PC-9 (cell line): ENCODE measurements around the gene ORC4.

Source experiments
- EZH2 ChIP-seq: fragments of 200-600 bp; sonication (generic); IDR thresholded peaks from 2 replicates; pipeline ENCODE4 v1.8.0; 2017; ENCODE audit warnings: antibody characterized with exemption, low read depth
- TF ChIP-seq, protein P1 (sequence below): fragments of 200-600 bp; sonication (generic); conservative IDR thresholded peaks from 2 replicates; pipeline ENCODE4 v1.6.1; 2017; ENCODE audit warnings: mixed run types, antibody characterized with exemption, mild to moderate bottlenecking, moderate library complexity

GRCh38 chr2:148000095-148000494 is 20.4 kb downstream of the ORC4 start:
- TF ChIP-seq, protein P1, sequence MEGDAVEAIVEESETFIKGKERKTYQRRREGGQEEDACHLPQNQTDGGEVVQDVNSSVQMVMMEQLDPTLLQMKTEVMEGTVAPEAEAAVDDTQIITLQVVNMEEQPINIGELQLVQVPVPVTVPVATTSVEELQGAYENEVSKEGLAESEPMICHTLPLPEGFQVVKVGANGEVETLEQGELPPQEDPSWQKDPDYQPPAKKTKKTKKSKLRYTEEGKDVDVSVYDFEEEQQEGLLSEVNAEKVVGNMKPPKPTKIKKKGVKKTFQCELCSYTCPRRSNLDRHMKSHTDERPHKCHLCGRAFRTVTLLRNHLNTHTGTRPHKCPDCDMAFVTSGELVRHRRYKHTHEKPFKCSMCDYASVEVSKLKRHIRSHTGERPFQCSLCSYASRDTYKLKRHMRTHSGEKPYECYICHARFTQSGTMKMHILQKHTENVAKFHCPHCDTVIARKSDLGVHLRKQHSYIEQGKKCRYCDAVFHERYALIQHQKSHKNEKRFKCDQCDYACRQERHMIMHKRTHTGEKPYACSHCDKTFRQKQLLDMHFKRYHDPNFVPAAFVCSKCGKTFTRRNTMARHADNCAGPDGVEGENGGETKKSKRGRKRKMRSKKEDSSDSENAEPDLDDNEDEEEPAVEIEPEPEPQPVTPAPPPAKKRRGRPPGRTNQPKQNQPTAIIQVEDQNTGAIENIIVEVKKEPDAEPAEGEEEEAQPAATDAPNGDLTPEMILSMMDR: no peak
- no peak for TF ChIP-seq EZH2
